ENCODE results near the gene TNC.

TNC gene

GRCh38 chr9:115030006-115030405, 88.0 kb downstream of the TNC start:
- Histone ChIP-seq H3K36me3 (ENCODE audit: control insufficient read depth, low read length) (no peaks in the 10 kb centered on the region), H4K20me1 (ENCODE audit: control insufficient read depth, insufficient read depth, low read depth, low read length) (no peaks in the 10 kb centered on the region), H3K9me3 (ENCODE audit: control insufficient read depth, insufficient read depth, low read length) (no peaks in the 10 kb centered on the region), H3F3A (ENCODE audit: control insufficient read depth, insufficient read depth) (no peaks in the 10 kb centered on the region), H3K79me2 (ENCODE audit: control insufficient read depth, low read length) (no peaks in the 10 kb centered on the region), H3K4me1 (ENCODE audit: control insufficient read depth, low read length) (no peaks in the 10 kb centered on the region), H3K9me2 (replicated peaks; ENCODE audit: control insufficient read depth, low read length) (no peaks in the 10 kb centered on the region), H3K4me2 (ENCODE audit: low read length) (no peak overlapping the region), H3K4me3 (ENCODE audit: low read length) (no peak overlapping the region), H3K27ac (ENCODE audit: low read depth, low read length) (no peak overlapping the region), H3K27me3 (ENCODE audit: control insufficient read depth, low read length) (peaks cover 28% of the 10 kb centered on the region)
- TF ChIP-seq CTCF (IDR thresholded peaks at IDR 0.05; ENCODE audit: low read depth, low read length, poor library complexity, severe bottlenecking) (no peak), EZH2phosphoT487 (IDR thresholded peaks at IDR 0.05; ENCODE audit: borderline replicate concordance, low read length) (no peak)

- TF ChIP-seq EZH2phosphoT487 (IDR thresholded peaks at IDR 0.05; ENCODE audit: borderline replicate concordance, low read length), result no peak
- TF ChIP-seq CTCF (IDR thresholded peaks at IDR 0.05; ENCODE audit: low read depth, low read length, poor library complexity, severe bottlenecking), result no peak
- H4K20me1 ChIP-seq (ENCODE audit: control insufficient read depth, insufficient read depth, low read depth, low read length), result no peaks in the 10 kb centered on the region
- H3K36me3 ChIP-seq (ENCODE audit: control insufficient read depth, low read length), result no peaks in the 10 kb centered on the region
- H3F3A ChIP-seq (ENCODE audit: control insufficient read depth, insufficient read depth), result no peaks in the 10 kb centered on the region
- no peaks in the 10 kb centered on the region for H3K4me1 ChIP-seq (ENCODE audit: control insufficient read depth, low read length)
- H3K4me3 ChIP-seq (ENCODE audit: low read length), result no peak overlapping the region
- peaks cover 19% of the 10 kb centered on the region for H3K27me3 ChIP-seq (ENCODE audit: control insufficient read depth, low read length)
- H3K27ac ChIP-seq (ENCODE audit: low read depth, low read length), result no peak overlapping the region
- no peaks in the 10 kb centered on the region for H3K9me2 ChIP-seq (replicated peaks; ENCODE audit: control insufficient read depth, low read length)
- no peaks in the 10 kb centered on the region for H3K79me2 ChIP-seq (ENCODE audit: control insufficient read depth, low read length)
- H3K9me3 ChIP-seq (ENCODE audit: control insufficient read depth, insufficient read depth, low read length), result no peaks in the 10 kb centered on the region
- H3K4me2 ChIP-seq (ENCODE audit: low read length), result no peak overlapping the region
Observed at GRCh38 chr9:115025721-115026120, 92.2 kb downstream of the TNC start.

- Histone ChIP-seq H3K27me3 (ENCODE audit: control insufficient read depth, low read length) (peaks cover 17% of the 10 kb centered on the region), H3K4me1 (ENCODE audit: control insufficient read depth, low read length) (no peaks in the 10 kb centered on the region), H3K79me2 (ENCODE audit: control insufficient read depth, low read length) (no peaks in the 10 kb centered on the region), H3K9me3 (ENCODE audit: control insufficient read depth, insufficient read depth, low read length) (no peaks in the 10 kb centered on the region), H3K4me2 (ENCODE audit: low read length) (no peak overlapping the region), H3K4me3 (ENCODE audit: low read length) (no peak overlapping the region), H3K36me3 (ENCODE audit: control insufficient read depth, low read length) (no peaks in the 10 kb centered on the region), H4K20me1 (ENCODE audit: control insufficient read depth, insufficient read depth, low read depth, low read length) (no peaks in the 10 kb centered on the region), H3K27ac (ENCODE audit: low read depth, low read length) (no peak overlapping the region), H3K9me2 (replicated peaks; ENCODE audit: control insufficient read depth, low read length) (no peaks in the 10 kb centered on the region), H3F3A (ENCODE audit: control insufficient read depth, insufficient read depth) (no peaks in the 10 kb centered on the region)
- TF ChIP-seq CTCF (IDR thresholded peaks at IDR 0.05; ENCODE audit: low read depth, low read length, poor library complexity, severe bottlenecking) (no peak), EZH2phosphoT487 (IDR thresholded peaks at IDR 0.05; ENCODE audit: borderline replicate concordance, low read length) (no peak)
Observed at GRCh38 chr9:115024925-115025535, 92.9 kb downstream of the TNC start.
